Stimulated activated CD4-positive, alpha-beta T cell treated with anti-CD3 and anti-CD28 coated beads, Interleukin-2, amount 100 ng/mL, for 24 hours (primary cell): Measurements from ENCODE around the gene HILPDA.
A peak's percentile ranks its signal among the peaks of the same experiment; 100 is the strongest.
"Not testable (repeated sequence)": the region's sequence is repeated elsewhere in the genome, so short reads cannot be mapped to it uniquely, and the experiment has no call there.

ENCODE experiments used
- DNase-seq, 2 donors: peaks; one replicate each; pipeline ENCODE4 v3.0.0-alpha.2; 2020

The HILPDA gene

DNA sequence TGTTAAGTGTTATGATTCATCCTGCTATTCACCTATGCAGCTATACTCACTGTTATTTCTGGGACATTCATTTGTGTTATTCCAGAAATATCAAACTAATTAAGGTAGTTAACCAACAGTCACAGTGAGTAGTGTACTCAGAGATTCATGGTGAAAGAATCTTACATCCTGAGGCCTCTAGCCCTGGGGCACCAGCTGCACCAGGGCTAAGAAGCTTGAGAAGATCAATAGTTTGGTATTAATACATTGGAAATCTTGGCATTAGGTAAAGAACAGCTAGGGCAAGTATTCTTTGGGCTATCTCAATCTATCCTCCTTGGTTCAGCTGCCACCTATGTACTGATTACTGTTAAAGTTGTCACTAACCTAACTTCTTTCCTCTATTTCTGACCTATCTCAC is 11.2 kb downstream of the HILPDA start:
- DNase-seq: not testable (repeated sequence)

DNA sequence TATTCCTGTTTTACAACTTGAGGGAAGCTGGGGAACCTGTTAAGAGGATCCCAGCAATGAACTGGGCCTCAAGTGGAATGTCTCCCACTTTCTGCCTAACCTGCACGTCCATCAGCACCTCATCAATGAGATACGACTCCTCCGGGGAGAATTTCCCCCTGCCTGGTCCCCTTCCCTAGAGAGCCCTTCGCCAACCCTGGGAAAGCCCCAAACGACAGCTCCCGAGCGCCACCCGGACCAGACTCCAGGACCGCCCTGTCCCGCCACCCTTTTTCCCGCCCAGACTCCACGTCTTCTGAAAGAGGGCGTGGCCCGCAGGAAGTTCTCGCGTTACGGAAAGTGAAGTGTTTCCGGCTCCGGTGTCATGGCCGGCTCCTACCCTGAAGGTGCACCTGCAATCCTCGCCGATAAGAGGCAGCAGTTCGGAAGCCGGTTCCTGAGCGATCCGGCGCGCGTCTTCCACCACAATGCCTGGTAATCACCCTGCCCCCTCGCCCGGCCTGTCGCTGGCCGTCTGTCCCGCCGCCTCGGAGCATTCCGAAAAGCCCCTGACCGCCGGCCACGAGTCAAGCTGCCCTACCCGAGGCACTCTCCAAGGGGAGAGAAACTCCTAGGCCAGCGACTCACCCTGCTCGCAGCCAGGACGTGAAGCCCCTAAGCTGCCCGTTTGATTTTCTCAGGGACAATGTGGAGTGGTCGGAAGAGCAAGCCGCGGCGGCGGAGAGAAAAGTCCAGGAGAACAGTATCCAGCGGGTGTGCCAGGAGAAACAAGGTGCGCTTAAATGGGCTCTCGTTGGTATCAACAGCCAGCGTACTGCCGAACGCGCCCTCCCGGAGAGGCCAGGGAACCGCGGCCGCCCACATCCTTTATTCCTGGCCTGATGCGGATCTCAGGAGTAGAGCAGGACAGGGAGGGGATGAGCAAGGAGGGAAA is 21.0 kb downstream of the HILPDA start, which contains the start of gene METTL2B:
Gene METTL2B, plus strand, starts transcription at position 347 of the 934 bp plus-strand sequence. Its CDS starts 18 bp downstream, at position 365.
- DNase-seq: peak; percentile 91 to 92

DNA sequence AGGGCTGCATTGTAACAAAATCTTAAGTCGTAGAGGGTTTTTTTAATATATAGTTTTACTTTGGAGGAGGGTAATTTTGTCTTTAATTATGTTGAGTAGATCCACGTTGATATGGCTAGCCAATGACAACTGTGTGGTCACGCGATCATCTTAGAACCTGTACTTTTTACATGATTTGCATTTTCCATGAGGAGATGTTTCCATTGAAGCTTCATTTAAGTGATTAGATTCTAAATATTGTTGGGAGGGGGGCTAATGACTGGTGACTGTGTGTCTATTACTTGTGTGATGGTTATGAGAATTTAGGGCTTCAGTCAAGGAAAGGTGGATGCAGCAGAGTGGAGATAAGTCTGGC is 21.6 kb downstream of the HILPDA start:
- not testable (repeated sequence) for DNase-seq

DNA sequence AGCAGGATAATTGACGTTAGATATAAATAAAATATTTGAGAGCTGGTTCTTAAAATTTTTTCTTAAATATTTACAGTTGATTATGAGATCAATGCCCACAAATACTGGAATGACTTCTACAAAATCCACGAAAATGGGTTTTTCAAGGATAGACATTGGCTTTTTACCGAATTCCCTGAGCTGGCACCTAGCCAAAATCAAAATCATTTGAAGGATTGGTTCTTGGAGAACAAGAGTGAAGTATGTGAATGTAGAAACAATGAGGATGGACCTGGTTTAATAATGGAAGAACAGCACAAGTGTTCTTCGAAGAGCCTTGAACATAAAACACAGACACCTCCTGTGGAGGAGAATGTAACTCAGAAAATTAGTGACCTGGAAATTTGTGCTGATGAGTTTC is 23.4 kb downstream of the HILPDA start:
- DNase-seq: not testable (repeated sequence)

DNA sequence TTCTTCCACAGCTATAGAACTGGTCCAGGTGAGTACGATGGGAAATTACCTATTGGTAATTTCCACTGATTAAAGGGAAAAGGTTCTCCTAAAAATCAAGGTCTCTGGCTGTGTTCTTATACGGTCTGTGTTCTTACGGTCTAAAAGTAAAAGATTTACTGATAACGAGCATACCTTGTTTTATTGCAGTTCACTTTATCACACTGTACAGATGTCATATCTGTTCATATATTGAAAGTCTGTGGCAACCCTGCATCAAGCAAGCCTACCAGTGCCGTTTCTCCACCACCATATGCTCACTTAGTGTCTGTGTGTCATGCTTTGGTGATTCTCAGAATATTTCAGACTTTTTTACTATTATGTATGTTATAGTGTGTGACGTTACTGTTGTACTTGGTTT is 32.5 kb downstream of the HILPDA start:
- not testable (repeated sequence) for DNase-seq

DNA sequence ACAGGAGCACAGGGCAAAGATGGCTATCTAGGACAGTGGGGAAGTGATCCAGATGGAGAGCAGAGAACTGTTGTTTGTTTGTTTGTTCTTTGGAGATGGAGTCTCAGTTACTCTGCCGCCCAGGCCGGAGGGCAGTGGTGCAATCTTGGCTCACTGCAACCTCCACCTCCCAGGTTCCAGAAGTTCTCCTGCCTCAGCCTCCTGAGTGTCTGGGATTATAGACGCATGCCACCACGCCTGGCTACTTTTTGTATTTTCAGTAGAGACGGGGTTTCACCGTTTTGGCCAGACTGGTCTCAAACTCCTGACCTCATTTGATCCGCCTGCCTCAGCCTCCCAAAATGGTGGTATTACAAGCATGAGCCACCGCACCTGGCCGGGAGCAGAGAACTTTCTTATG is 41.7 kb downstream of the HILPDA start:
- DNase-seq: no peak

DNA sequence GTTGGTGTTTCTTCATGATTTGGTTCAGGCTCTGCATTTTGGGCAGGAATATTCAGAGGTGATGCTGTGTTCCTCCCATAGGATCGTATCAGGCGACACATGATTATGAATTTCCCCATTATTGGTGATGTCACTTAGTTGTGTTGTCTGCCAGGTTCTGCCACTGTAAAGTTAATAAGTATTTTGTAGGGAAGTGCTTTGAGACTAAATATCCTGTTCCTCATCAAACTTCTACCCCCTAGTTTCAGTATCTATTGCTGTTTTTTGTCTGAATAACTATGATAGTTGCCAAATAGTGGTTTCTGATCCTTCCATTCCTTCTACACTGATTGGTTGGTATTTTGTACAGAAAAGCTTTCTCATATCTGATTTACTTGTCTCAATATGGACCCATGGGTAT is 49.7 kb downstream of the HILPDA start:
- not testable (repeated sequence) for DNase-seq

DNA sequence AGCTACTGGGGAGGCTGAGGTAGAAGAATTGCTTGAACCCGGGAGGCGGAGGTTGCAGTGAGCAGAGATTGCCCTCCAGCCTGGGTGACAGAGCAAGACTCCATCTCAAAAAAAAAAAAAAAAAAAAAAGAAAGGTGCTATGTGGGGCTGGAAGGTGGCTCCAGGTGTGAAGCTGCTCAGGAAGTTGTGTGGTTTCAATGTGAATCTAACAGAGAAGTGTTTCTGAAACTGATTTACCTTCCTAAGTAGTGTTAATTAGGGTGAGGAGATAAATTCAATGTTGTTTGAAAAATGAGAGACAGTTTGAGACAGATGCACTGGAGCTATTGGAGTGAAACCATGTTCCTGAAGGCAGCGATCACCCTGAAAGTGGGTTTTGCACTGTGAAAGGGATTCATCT is 51.1 kb downstream of the HILPDA start:
- DNase-seq: not testable (repeated sequence)

DNA sequence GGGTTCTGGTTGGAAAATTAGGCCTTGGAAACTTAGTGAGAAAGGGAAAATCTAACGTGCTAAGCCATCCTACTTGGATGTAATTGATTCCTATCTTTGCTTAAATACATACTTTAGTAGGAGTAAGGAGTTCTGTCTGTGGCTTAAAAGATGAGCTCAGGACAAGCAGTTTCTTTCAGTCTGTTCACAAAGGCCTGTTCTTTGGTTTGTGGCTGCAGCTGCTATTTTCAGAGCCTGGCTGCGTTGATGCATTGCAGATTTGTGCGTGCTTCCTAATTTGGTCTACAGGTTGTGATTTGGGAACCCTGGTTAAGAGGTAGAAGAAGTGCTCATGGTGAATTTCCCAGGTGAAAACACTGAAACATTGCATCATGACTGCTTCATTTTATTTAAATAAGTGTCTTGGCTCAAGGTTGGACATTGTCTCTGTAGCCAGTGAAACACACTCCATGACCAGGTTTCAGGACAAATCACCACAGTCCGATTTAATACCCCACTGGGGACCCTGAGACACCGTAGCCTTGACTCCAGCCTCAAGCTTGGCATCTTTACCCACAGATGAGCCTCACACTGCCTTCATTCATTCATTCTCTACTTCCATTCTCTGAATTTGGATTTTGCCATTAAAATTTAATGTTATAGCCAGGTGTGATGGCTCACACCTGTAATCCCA is 51.8 kb downstream of the HILPDA start:
- not testable (repeated sequence) for DNase-seq
